Measurements from ENCODE around the gene WFIKKN1. TPM values are rescaled to one million over a fixed set of nuclear protein-coding genes. Genes with fewer than 3 reads are reported as not detected.

The WFIKKN1 gene
- total and polyA plus RNA-seq, 2 of the 4 experiments (the other 2 are of a cell fraction), result 0.10 TPM; not detected in 1

- Histone ChIP-seq H3K4me3 (ENCODE audit: insufficient read depth, low read depth, low read length) (no peak overlapping the region), H3K56ac (ENCODE audit: extremely low read depth, insufficient read depth, low read length) (no peak overlapping the region), H3K36me3 (ENCODE audit: control insufficient read depth, insufficient read depth, low read length) (peaks cover 7% of the 10 kb centered on the region; the same call in 1 of the 2 replicates), H2BK120ac (ENCODE audit: low read depth, low read length) (peak overlapping the region; percentile 3; the same call in 1 of the 2 replicates), H3K23ac (ENCODE audit: low read depth, low read length) (no peak overlapping the region), H2AK9ac (replicated peaks; ENCODE audit: low read depth, low read length, poor library complexity) (peak overlapping the region; percentile 90), H3K4ac (ENCODE audit: low read depth, low read length) (peak overlapping the region; percentile 7; the same call in 1 of the 2 replicates), H2AFZ (replicated peaks; ENCODE audit: low read length, poor library complexity) (no peak overlapping the region), H2BK15ac (ENCODE audit: low read depth, low read length) (no peak overlapping the region; the same call in 2 of the 3 replicates), H3K4me1 (ENCODE audit: control insufficient read depth, insufficient read depth, low read length) (peaks cover 9% of the 10 kb centered on the region), H3K14ac (replicated peaks; ENCODE audit: low read depth, low read length) (0 out of 2 replicates have a peak overlapping the region, but pooled peaks have one; percentile 35), H4K91ac (ENCODE audit: insufficient read depth, low read depth, low read length) (peak overlapping the region; percentile 61), H3K9me3 (ENCODE audit: control insufficient read depth, insufficient read depth, low read length) (no peaks in the 10 kb centered on the region), H3K4me2 (ENCODE audit: low read depth, low read length) (no peak overlapping the region; the same call in 1 of the 2 replicates), H3K27me3 (ENCODE audit: control insufficient read depth, insufficient read depth, low read length) (no peaks in the 10 kb centered on the region), H3K79me1 (ENCODE audit: low read depth in 1 of 2, low read length in 2 of 2) (peaks cover 9 to 54% of the 10 kb centered on the region in 2 experiments; a peak in 2 of 4 replicates), H3K27ac (ENCODE audit: insufficient read depth, low read length) (peak overlapping the region; percentile 45), H4K20me1 (ENCODE audit: insufficient read depth, low read length) (peaks cover 16% of the 10 kb centered on the region), H2AK5ac (ENCODE audit: low read depth, low read length) (peak overlapping the region; percentile 70), H3K18ac (ENCODE audit: low read depth, low read length) (no peak overlapping the region), H3K9me1 (ENCODE audit: insufficient read depth, low read length) (peaks cover 4% of the 10 kb centered on the region; the same call in 1 of the 2 replicates), H2BK20ac (ENCODE audit: low read depth, low read length) (no peak overlapping the region), H4K8ac (ENCODE audit: low read depth in 2 of 2, low read length in 2 of 2) (peak overlapping the region in 1 of 2 experiments; percentile 52; a peak in 2 of 4 replicates), H2BK5ac (ENCODE audit: low read depth, low read length, poor library complexity, severe bottlenecking) (peak overlapping the region; percentile 71), H3K9ac (ENCODE audit: low read depth, low read length) (no peak overlapping the region), H4K5ac (ENCODE audit: low read depth, low read length) (peak overlapping the region; percentile 21; the same call in 1 of the 2 replicates)
- ChIA-PET CTCF (no interaction called here), POLR2A (ENCODE audit: unreplicated experiment) (interaction anchor here (0.6 kb wide), 1 partner anchor 21 kb away, joined by 3 read pairs; no protein-coding TSS in a partner anchor)
- WGBS, 2 experiments (ENCODE audit: extremely low coverage in 2 of 2, insufficient read length in 1 of 2), result 87% methylated on average over 9 of the region's 21 CpGs; no CpG with 5 or more reads in 1 of the 2 experiments
- dilution Hi-C loops (cut with HindIII; ENCODE audit: low sequenced_read_pairs, unreplicated experiment), result no loop called here
- in situ Hi-C loops (cut with MboI; ENCODE audit: low sequenced_read_pairs), result no loop called here
- intact Hi-C loops (cut with micrococcal nuclease), result no loop called here
- no peak for TF ChIP-seq SMC3 (IDR thresholded peaks at IDR 0.05; ENCODE audit: low read depth, low read length)
- no peak for TF ChIP-seq RCOR1 (IDR thresholded peaks at IDR 0.05; ENCODE audit: insufficient replicate concordance, low read length)
- no peak for TF ChIP-seq MAZ (IDR thresholded peaks at IDR 0.05; ENCODE audit: borderline replicate concordance, low read depth, low read length)
- TF ChIP-seq FOS (IDR thresholded peaks at IDR 0.05; ENCODE audit: low read depth, low read length), result no peak
- TF ChIP-seq RFX5 (IDR thresholded peaks at IDR 0.05; ENCODE audit: low read depth, low read length), result no peak
- TF ChIP-seq BHLHE40 (IDR thresholded peaks at IDR 0.05; ENCODE audit: low read depth, low read length), result no peak
- no peak for TF ChIP-seq RAD21 (IDR thresholded peaks at IDR 0.05; ENCODE audit: low read length)
- no peak for TF ChIP-seq NFE2L2 (IDR thresholded peaks at IDR 0.05; ENCODE audit: low read depth, low read length)
- ATAC-seq (ENCODE audit: low read depth) (no peak), DNase-seq (no peak)
- no TSS peak for BruUV-seq (replicated peaks)
Observed at GRCh38 chr16:621526-622105, 9.2 kb upstream of the WFIKKN1 start.
